T-helper 17 cell (primary cell): ENCODE data around the gene MIOX. TPM values are rescaled to one million over a fixed set of nuclear protein-coding genes. Genes with fewer than 3 reads are reported as not detected.

Experiments used
- ATAC-seq: fragments of 150-1000 bp; cut with Tn5 transposase; 2 replicates; pipeline ENCODE4 v1.10.0; 2021; ENCODE audit warnings: mild to moderate bottlenecking, moderate library complexity
- DNase-seq, 3 donors: peaks; one replicate each; pipeline versions ENCODE4 v3.0.0 to v3.0.0-alpha.2; 2020 to 2021
- H3K9me3 ChIP-seq: one replicate; pipeline ENCODE4 v1.7.0; 2013; ENCODE audit warnings: low read length, mild to moderate bottlenecking; ENCODE audit not compliant: control insufficient read depth, poor library complexity, severe bottlenecking
- H3K27ac Mint-ChIP-seq: one replicate; pipeline ENCODE4 v1.8.0; 2022; ENCODE audit warnings: mild to moderate bottlenecking, moderate library complexity, mixed read lengths
- H3K27me3 Mint-ChIP-seq: one replicate; pipeline ENCODE4 v1.8.0; 2022; ENCODE audit warnings: mixed read lengths
- H3K36me3 Mint-ChIP-seq: one replicate; pipeline ENCODE4 v1.8.0; 2022; ENCODE audit warnings: low read depth, mixed read lengths
- H3K4me1 Mint-ChIP-seq: one replicate; pipeline ENCODE4 v1.8.0; 2022; ENCODE audit warnings: mild to moderate bottlenecking, mixed read lengths
- H3K4me3 Mint-ChIP-seq: one replicate; pipeline ENCODE4 v1.8.0; 2022; ENCODE audit warnings: mild to moderate bottlenecking, moderate library complexity, mixed read lengths
- total RNA-seq, 4 donors: library from RNA in 2 of 4; stranded (reverse) in 2 of 4; gene quantifications; one replicate each; pipeline ENCODE4 v1.2.3 and lab custom pipeline; 2022 to 2026

MIOX gene
- total RNA-seq, 2 donors from 2014 or later: not detected

DNA sequence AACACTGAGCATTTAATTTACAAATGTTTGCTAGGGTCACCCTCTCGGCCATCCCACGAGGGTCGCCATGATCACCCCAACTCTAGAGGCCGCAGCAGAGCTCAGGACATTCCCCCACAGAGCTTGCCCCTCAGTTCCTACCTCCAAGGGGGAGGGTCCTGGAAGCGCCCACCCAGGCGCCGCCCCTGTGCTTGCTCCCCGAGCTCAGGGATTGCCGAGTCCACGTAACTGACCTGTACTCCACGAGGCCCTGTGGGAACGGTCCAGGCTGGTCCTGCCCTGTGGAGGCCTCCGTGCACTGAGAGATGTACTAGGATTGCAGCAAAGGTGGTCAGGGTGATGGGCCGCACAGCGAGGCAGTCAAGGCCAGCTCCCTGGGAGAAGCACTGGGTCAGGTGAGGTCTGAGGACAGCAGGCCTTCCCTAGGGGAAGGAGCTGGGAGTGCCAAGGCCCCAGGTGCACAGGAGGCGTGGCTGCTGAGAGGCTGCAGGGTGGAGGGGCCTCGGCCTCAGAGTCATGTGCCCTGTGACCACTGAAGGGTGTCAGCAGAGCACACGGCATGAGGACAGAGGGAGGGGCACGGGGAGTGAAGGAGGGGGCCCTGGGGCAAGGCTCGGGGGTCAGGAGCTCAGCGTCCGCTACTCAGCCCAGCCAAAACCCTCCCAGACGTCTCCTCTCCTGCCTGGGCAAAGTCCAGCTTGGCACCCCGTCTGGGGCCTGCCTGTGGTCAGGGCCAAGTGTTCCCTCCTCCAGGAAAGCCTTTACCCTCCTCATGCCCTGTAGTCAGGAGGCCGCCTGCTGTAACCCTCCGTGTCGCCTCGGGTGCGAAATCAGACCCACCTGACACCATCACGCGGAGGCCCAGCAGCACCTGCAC is 2.4 kb upstream of the MIOX start:
- no peak for DNase-seq
- Mint-ChIP-seq H3K4me1 (peaks cover 6% of the 10 kb centered on the region), H3K27ac (no peak overlapping the region), H3K36me3 (no peaks in the 10 kb centered on the region), H3K27me3 (peaks cover 5% of the 10 kb centered on the region), H3K4me3 (no peak overlapping the region)
- ATAC-seq: no peak
- H3K9me3 ChIP-seq: no peaks in the 10 kb centered on the region

DNA sequence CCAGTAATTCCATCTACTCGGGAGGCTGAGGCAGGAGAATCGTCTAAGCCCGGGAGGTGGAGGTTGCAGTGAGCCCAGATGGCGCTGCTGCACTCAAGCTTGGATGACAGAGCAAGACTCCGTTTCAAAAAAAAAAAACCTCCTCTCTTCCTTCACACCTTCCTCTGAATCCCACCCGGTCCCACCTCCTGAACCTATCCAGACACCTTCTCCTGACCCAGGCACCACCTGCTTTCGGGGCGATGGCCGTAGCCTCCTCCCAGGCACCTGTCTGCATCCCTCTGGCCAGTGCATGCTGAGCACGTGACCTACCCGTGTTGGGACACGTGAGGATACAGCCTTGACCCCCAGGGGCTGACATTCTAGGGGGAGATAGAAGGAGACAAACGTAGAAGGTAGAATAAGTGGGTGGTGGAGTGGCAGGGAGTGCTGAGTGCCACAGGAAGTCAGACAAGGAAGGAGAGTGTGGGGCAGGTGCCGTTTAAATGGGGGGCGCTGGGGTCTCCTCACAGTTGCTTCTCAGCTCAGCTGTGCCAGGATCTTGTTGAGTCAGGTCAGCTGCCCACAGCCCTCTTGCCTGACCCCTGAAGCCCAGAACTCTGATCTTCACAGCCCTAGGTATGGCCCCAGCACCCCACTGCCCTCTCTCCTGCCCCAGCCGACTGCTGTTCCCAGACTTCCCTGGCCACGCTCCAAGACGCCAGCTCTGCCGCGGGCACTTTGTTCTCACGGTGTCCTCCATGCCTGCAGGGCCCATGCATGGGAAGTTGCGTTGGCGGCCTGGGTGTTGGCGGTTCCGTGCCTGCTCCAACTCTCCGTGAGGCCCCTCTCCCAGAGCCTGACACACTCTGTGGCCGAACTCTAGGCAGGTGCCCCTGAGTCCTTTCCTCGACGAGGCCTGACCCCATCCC is 1.2 kb upstream of the MIOX start:
- H3K9me3 ChIP-seq: no peaks in the 10 kb centered on the region
- Mint-ChIP-seq H3K4me1 (peaks cover 3% of the 10 kb centered on the region), H3K4me3 (no peak overlapping the region), H3K36me3 (no peaks in the 10 kb centered on the region), H3K27me3 (no peaks in the 10 kb centered on the region), H3K27ac (no peak overlapping the region)
- no peak for ATAC-seq
- DNase-seq: peak in 1 of 3 donors; percentile 6

DNA sequence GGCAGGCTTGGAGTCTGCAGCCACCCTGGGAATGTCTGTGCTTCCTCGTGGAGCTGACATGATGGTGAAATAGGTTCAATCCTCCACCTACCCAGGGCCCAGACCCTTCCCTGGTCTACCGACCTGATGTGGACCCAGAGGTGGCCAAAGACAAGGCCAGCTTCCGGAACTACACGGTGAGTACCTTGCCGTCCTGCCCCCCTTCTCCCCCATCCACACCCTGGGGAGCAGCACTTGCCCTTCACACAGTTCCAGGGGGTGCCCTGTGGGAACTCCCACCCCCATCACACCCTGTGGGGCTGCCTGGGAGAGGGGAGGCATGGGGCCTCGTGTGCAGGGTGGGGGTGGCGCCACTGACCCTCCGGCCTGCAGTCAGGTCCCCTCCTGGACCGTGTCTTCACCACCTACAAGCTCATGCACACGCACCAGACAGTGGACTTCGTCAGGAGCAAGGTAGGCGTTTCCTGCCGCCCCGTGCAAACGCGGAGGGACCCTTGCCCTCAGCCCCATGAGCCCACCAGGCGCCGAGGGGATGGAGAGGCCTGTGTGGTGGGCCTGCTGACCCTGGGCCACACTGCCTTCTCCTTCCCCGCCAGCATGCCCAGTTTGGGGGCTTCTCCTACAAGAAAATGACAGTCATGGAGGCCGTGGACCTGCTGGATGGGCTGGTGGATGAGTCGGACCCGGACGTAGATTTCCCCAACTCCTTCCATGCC is 789 bp downstream of the MIOX start:
- no peak for DNase-seq
- Mint-ChIP-seq H3K4me1 (peaks cover 8% of the 10 kb centered on the region), H3K27ac (no peak overlapping the region), H3K36me3 (no peaks in the 10 kb centered on the region), H3K27me3 (no peaks in the 10 kb centered on the region), H3K4me3 (no peak overlapping the region)
- H3K9me3 ChIP-seq: no peaks in the 10 kb centered on the region
- ATAC-seq: no peak

DNA sequence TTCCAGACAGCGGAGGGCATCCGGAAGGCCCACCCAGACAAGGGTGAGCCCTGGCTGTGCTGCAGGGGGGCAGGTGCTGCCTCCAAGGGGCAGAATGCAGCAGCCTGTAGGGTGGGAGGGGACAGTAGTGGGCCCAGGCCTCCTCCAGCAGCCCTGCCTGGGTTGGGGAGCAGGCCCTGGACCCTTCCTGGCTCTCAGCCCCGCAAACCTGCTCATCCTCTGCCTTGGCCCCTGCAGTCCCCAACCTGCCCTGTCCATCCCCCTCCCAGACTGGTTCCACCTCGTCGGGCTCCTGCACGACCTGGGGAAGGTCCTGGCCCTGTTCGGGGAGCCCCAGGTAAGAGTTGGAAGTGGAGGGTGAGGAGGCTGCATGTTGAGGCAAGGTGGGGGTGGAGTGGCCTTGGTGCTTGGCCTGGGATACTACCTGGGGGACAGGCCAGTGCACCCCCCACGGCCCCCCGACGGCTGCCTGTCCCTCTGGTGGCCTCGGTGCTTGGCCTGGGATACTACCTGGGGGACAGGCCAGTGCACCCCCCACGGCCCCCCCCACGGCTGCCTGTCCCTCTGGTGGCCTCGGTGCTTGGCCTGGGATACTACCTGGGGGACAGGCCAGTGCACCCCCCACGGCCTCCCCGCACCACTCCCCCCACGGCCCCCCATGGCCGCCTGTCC is 1.5 kb downstream of the MIOX start:
- DNase-seq: no peak
- Mint-ChIP-seq H3K4me1 (peaks cover 8% of the 10 kb centered on the region), H3K36me3 (no peaks in the 10 kb centered on the region), H3K27me3 (no peaks in the 10 kb centered on the region), H3K4me3 (no peak overlapping the region), H3K27ac (no peak overlapping the region)
- no peaks in the 10 kb centered on the region for H3K9me3 ChIP-seq
- ATAC-seq: no peak

DNA sequence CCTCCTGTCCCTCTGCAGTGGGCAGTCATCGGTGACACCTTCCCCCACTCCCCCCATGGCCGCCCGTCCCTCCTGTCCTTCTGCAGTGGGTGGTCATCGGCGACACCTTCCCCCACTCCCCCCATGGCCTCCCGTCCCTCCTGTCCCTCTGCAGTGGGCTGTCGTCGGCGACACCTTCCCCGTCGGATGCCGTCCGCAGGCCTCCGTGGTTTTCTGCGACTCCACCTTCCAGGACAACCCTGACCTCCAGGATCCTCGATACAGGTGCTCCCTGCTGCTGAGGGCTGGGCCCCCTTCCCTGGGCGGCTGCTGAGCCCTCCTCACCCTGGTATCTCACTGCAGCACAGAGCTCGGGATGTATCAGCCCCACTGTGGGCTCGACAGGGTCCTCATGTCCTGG is 2.2 kb downstream of the MIOX start:
- no peaks in the 10 kb centered on the region for H3K36me3 Mint-ChIP-seq
- H3K27ac Mint-ChIP-seq: no peak overlapping the region
- no peak overlapping the region for H3K4me3 Mint-ChIP-seq
- H3K4me1 Mint-ChIP-seq: peaks cover 8% of the 10 kb centered on the region
- no peaks in the 10 kb centered on the region for H3K9me3 ChIP-seq
- no peak for DNase-seq
- no peaks in the 10 kb centered on the region for H3K27me3 Mint-ChIP-seq
- no peak for ATAC-seq

DNA sequence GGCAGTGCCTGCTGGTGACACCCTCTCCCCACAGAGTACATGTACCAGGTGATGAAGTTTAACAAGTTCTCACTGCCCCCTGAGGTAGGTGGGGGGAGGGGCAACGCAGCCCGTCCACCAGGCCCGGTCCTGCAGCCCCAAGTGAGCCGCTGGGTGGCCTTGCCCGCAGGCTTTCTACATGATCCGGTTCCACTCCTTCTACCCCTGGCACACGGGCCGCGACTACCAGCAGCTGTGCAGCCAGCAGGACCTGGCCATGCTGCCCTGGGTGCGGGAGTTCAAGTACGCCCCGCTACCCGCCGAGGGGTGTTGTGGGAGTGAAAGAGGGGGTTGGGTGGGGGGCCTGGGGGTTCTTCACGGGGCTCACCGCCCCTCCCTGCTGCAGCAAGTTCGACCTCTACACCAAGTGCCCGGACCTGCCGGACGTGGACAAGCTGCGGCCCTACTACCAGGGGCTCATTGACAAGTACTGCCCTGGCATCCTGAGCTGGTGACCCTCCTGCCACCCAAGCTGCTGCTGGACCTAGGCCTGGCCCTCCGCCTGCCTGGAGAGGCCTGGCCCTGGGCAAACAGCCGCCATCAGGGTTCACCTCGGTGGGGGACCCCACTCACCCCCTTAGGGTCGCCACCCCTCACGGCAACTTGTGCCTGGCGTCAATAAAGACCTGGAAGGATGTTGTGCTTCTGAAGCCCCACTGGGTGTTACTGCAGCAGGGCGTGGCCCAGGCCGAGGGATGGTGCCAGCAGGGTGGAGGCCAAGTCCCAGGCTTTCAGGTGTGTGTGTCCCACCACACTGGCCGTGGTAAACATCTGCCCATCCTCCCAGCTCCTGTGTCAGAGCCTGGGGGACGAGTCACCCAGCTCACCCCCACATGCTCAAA is 2.9 kb downstream of the MIOX start:
- no peak overlapping the region for H3K27ac Mint-ChIP-seq
- DNase-seq: no peak
- no peaks in the 10 kb centered on the region for H3K27me3 Mint-ChIP-seq
- H3K4me1 Mint-ChIP-seq: peaks cover 8% of the 10 kb centered on the region
- no peaks in the 10 kb centered on the region for H3K9me3 ChIP-seq
- no peak overlapping the region for H3K4me3 Mint-ChIP-seq
- H3K36me3 Mint-ChIP-seq: no peaks in the 10 kb centered on the region
- ATAC-seq: no peak

DNA sequence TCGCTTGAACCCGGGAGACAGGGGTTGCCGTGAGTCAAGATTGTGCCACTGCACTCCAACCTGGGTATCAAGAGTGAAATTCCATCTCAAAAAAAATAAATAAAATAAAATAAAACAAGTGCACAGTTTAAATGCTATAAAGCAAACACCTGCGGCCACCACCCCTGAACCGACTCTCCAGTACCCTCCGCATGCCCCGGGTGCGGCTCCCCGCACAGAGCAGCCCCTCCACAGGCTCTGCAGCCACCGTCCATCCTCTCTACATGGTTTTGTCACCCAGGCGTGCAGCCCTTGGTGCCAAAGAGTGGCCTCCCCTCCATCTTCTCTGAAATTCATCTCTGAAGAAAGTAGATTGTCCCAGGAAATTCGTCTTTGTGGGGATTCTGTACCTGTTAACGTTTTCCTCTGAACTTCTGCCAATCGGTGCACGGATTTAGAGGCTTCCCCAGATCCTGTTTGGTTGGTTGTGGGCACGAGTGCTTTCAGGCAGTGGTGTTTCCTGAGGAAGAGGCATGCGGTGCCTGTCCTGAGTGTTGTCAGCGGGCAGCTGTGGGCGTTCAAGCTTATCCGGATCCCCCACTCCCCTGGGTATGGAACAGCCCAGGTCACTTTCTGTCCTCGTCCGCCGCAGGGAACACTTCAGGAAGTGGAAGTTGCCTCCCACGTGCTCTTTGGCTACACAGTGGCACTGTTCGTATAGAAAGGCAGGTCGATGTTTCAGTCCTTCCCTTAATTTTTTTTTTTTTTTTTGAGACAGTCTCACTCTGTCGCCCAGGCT is 4.1 kb downstream of the MIOX start:
- ATAC-seq: peak; percentile 23
- H3K27ac Mint-ChIP-seq: no peak overlapping the region
- DNase-seq: no peak
- no peaks in the 10 kb centered on the region for H3K27me3 Mint-ChIP-seq
- H3K36me3 Mint-ChIP-seq: no peaks in the 10 kb centered on the region
- peaks cover 6% of the 10 kb centered on the region for H3K4me1 Mint-ChIP-seq
- peak overlapping the region; percentile 36 for H3K4me3 Mint-ChIP-seq
- no peaks in the 10 kb centered on the region for H3K9me3 ChIP-seq

DNA sequence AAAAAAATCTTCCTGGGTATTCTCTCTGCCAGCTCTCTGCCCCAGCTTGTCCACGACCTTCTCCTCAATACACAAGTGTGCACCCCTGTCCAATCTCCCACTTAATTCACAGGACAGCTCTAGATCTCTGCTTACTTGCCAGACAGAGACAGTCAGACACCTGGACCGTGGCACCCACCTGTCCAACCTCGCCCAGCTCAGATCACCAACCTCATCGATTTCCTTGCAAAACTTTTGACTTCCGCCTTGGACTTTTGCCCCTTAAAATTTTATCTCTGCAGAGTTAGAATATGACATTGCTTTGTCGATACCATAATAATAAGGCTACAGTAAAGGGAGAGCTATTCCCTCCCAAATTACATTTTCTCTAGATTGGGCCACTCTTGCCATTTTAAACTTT is 10.4 kb downstream of the MIOX start:
- ATAC-seq: no peak
- no peaks in the 10 kb centered on the region for H3K9me3 ChIP-seq
- Mint-ChIP-seq H3K4me1 (peaks cover 7% of the 10 kb centered on the region), H3K27ac (no peak overlapping the region), H3K27me3 (no peaks in the 10 kb centered on the region), H3K4me3 (no peak overlapping the region), H3K36me3 (no peaks in the 10 kb centered on the region)
- DNase-seq: no peak

DNA sequence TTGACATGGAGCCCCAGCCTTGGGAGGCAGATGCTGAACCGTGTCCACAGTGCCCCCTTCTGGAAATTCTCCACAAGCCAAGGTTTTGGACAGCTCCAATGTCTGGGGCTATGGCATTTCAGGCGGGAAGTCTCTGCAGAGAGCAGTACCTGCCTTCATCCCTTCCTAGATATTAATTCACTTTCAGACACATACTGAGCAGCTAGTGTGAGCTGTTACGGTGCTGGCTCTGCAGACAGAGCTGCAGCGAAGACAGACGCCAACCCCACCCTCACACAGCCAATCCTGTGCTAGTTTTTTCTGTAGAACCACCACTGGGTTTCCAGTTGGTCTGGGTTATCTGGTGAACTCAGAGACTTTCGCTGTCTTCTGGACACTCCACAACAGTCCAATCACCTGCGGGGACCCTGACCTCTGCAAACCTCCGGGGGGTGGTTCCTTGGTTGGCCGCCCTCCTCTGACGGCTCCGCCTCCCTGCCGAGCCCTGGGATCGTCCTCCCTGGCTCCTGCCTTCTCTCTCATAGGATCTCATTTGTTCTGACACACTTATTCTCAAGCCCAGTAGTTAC is 11.7 kb downstream of the MIOX start:
- H3K36me3 Mint-ChIP-seq: no peaks in the 10 kb centered on the region
- no peak overlapping the region for H3K4me3 Mint-ChIP-seq
- H3K4me1 Mint-ChIP-seq: peaks cover 7% of the 10 kb centered on the region
- no peaks in the 10 kb centered on the region for H3K27me3 Mint-ChIP-seq
- DNase-seq (peak in 1 of 3 donors; percentile 55), ATAC-seq (peak; percentile 96)
- no peaks in the 10 kb centered on the region for H3K9me3 ChIP-seq
- H3K27ac Mint-ChIP-seq: peak overlapping the region; percentile 51

DNA sequence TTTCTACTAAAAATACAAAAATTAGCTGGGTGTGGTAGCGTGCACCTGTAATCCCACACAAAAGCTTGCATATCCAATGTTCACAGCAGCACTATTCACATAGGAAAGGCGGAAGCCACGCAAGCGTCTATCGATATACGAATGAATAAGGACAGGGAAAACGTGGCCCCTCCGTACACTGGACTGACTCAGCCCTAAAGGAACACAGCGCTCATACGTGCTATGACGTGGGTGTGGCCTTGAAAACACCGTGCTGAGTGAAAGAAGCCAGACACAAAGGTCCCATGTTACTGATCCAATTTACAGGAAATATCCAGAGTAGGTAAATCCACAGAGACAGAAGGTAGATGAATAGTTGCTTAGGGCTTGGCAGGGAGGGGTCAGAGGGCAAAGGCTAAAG is 13.8 kb downstream of the MIOX start:
- ATAC-seq (no peak), DNase-seq (no peak)
- no peaks in the 10 kb centered on the region for H3K27me3 Mint-ChIP-seq
- no peak overlapping the region for H3K27ac Mint-ChIP-seq
- no peak overlapping the region for H3K4me3 Mint-ChIP-seq
- H3K36me3 Mint-ChIP-seq: no peaks in the 10 kb centered on the region
- H3K9me3 ChIP-seq: no peaks in the 10 kb centered on the region
- H3K4me1 Mint-ChIP-seq: peaks cover 7% of the 10 kb centered on the region

DNA sequence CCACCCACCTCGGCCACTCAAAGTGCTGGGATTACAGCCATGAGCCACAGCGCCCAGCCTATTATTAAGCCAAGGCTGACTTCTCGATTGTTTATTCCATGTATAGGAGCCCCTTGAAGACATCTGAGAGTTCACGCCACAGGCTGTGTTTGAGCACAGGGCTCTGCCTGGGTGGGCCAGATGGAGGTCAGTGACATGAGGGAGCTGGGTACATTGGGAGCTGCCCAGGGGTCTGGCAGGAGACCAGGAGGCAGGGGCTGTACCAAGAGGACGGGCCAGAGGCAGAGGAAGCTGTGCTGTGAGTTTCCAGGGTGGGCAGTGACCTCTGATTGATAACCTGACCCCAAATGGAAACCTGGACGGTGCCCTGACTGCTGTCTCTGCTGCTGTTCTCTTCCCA is 15.4 kb downstream of the MIOX start:
- no peak overlapping the region for H3K4me3 Mint-ChIP-seq
- no peaks in the 10 kb centered on the region for H3K36me3 Mint-ChIP-seq
- no peaks in the 10 kb centered on the region for H3K27me3 Mint-ChIP-seq
- DNase-seq (no peak), ATAC-seq (no peak)
- no peaks in the 10 kb centered on the region for H3K9me3 ChIP-seq
- H3K4me1 Mint-ChIP-seq: peaks cover 5% of the 10 kb centered on the region
- no peak overlapping the region for H3K27ac Mint-ChIP-seq
